SIG-M5 (cell line): ENCODE measurements around the gene SUPT5H.
"Not testable (repeated sequence)": the region's sequence is repeated elsewhere in the genome, so short reads cannot be mapped to it uniquely, and the experiment has no call there.

ENCODE experiments used
- DNase-seq: peaks from one replicate; lab custom pipeline; 2025; lab: John Stamatoyannopoulos, UW

Gene SUPT5H

DNA sequence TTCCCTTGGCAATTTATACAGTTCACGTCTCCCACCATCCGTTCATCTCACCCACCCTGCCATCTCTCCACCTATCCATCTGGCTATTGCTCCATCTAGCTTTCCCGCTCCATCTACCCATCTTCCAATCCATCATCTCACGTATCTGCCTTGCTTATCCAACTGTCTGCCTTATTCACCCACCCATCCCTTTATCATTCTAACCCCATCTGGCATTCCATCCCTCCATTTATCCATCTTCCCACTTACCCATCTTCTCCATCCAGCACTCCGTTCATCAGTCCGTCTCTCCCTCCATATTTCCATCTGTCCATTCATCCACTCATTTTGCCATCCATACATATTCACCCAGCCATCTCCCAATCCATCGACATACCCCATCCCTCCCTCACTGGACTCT, 19.6 kb upstream of the SUPT5H start:
- DNase-seq = no peak

DNA sequence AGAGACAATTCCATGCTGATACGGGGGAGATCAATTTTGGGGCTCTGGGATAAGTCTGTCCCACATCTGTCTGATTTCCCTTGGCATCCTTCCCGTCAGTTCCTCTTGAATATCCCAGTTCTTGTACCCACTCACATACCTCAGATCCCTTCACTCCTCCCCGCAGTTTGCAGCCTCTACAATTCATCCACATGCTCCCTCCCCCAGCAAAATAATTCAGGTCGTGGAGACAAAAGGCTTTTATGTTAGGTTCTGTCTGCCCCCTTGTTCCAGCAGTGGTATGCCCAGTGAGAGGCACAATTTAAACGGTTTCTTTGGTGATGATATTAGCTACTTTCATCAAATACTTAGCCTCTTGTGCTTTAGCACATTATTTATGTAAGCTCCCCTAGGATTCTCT, 19.2 kb upstream of the SUPT5H start:
- no peak for DNase-seq

DNA sequence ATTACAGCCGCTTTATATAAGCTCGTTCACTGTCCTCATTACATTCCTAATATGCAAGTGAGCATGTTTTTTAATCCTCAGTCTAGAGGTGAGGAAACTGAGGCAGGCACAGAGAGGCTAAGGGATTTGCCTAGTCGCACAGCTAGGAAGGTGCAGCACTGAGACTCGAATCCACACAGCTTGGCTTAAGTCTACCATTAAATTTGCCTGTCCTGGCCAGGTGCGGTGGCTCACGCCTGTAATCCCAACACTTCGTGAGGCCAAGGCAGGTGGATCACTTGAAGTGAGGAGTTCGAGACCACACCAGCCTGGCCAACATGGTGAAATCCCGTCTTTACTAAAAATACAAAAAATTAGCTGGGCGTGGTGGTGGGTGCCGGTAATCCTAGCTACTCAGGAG, 17.7 kb upstream of the SUPT5H start:
- DNase-seq = no peak

DNA sequence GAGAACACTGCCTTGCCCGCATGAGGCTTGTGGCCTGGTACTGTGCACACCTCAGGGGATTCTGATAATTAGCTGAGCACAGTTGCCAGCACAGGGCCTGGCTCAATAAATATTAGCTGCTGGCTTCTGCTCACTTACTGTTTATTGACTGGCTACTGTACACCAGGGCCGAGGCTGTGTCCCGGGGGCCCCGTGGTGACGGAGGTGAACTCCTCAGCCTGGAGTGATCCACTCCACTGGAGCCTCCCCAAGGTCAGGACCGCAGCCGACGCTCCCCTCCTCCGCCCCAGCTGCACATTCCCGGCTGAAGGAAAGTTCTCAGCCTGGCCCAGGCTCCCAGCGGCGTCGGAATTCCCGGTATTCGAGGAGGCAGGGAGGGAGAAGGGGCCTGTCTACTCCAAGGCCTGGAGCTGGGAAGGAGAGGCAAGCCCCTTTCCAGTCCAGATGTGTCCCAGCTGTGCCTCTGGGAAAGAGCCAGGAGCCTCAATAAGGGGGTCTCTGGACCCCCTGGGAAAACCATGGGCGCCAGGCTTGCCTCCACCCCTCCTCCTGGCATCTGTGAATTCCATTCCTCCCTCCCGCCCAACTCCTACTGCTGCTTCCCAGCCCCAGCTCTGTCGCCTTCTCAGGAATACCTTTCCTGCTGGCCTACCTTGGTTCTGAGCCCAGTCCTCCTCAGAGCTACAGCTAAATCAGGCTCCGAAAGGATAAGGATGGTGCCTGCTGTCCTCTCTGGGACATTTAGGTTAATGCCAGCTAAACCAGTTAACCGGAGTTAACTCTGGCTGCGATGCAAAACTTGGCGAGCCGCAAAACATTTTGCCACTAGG, 16.9 kb upstream of the SUPT5H start:
- no peak for DNase-seq

DNA sequence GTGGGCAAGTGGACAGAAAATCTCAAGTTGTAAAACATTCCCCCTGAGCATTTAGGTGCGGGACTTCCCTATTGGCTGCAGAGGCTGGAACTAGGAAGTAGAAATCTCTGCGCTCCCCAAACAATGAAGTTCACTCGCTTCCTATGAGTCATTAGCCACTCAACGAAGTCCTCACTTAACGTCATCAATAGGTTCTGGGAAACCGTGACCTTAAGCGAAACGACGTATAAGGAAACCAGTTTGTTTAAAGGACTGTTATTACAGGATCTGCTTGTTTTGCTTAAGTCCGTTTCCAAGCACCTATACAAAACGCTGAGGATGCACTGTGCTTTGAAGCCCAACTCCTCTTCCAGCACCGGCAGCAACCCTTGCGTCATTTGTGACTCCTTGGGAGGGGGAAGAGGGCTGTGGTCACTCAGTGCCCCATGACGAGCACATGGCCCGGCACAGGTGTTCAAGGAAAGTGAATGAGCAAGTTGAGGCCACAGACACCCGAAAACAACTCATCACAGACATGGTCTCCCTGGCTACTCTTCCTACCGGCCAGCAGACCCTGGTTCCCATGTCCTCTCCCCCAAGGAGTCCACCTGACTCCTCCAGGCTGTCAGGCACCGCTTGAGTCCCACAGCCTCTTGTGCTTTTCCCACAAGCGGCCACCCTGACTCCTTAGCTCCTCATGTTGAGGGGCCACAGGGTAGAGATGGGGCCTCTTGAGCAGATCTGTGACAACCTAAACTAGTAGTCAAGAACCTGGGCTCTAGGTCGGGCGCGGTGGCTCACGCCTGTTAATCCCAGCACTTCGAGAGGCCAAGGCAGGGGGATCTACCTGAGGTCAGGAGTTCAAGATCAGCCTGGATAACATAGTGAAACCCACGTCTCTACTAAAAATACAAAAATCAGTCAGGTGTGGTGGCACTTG, 14.4 kb upstream of the SUPT5H start:
- DNase-seq = peak; percentile 88

DNA sequence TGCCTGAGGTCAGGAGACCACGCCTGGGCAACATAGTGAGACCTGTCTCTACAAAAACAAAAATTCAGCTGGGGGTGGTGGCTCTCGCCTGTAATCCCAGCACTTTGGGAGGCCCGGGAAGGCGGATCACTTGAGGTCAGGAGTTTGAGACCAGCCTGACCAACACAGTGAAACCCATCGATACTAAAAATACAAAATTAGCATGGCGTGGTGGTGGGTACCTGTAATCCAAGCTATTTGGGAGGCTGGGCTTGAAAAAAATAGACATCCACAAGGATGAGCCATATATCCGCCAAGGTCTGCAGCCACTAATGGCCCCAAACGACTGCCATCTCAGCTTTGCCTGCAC, 12.7 kb upstream of the SUPT5H start:
- no peak for DNase-seq

DNA sequence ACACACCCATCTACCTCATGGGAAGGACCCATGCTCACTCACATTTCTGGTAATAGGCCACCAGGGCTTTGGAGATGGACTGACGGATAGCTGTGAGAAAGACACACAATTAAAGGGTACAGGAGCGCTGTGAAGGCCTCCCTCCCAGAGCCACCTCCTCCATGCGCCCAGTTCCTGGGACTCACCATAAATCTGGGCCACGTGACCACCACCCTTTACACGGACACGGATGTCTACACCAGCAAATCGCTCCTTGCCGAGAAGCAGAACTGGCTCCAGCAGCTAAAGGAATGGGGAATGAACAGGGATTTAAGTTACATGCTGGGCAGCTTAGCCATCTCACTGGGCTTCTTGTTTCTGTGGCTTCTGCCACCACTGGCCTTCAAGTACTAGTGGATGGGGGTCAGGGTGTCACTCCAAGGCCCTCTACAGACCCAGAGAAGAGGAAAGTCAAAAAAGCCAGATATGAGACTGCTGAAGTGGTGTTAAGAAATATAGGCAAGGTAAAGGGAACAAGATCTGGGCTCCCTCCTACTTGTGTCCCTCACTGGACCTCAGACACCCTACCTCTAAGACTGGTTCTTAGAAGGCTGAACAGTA, 11.8 kb upstream of the SUPT5H start:
- no peak for DNase-seq

DNA sequence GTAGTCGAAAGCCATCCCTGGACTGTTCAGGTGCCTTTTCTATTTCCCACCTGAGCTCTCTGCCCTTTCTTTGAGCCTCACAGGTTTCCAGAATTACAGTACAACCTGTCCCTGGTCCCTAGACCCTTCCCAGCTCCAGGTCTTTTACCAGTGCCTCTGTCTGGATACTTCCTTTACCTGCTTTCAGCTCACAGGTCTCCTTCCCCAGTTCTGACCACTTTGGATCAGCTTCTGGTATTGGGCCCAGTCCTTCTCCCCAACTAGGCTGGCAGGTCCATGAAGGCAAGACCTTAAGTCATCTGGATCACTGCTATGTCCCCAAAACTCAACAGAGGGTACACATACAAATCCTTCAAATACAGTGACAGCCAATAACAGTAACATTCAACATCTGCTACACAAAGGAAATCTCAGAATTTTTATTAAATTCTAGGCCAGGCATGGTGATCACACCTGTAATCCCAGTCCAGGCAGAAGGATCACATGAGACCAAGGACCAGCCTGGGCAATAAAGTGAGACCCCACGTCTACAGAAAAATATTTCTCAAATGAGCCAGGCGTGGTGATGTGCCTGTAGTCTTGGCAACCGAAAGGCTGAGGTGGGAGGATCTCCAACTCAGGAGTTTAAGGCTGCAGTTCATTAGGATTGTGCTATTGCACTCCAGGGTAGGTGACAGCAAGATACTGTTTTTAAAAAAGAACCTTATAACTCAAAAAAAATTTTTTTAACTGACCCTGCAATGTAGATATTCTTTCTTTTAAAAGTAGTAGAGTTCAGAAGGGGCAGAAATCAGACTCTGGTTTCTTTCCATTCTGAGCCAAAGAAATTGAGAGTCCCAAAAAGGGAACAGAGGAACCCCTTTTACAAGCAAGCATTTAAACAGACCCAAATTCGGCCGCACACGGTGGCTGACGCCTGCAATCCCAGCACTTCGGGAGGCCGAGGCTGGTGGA, 11.0 kb upstream of the SUPT5H start:
- DNase-seq = no peak

DNA sequence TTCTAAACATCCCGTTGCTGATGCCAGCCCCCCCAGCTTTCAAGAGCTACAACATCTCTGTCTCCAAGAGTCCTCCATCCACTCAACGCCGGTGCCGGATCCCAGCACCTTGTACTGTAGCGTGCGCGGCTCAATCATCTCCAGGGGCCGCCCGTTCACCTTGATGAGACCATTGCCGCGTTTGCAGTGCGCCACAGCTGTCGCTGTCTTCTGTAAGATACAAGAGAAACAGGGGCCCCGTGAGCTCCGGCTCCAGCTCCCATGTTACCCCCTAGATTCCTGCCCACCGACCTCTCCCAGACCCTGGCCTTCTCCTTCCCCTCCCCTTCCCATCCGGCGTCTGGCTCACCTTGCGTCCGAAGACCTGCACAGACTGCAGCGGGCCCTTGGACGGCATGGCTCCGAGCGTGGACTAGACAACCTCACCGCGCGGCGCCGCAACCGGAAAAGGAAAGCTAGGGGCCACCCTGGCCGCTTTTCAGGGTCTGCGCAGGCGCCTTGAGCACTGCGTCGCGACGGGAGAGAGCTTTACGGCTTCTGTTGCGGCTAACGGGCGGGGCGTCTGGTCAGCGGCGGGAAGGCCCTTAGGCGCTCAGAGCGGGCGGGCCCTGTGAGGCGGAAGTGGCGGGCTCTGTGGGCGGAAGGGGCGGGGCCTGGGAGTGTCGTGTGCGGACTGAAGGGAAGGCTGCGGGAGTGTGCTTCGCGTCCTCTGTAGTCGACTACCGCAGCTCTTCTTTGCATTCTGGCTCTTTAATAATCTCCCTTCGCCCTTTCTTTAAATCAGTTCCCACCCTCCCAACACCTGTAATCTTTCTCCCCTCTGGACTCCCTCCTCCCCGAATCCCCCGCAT, 9.7 kb upstream of the SUPT5H start, which contains the start of gene RPS16:
TSS of gene RPS16 (minus strand) at position 451 of the 851 bp plus-strand sequence. CDS start at position 397, 54 bp downstream.
- peak; percentile 73 for DNase-seq

DNA sequence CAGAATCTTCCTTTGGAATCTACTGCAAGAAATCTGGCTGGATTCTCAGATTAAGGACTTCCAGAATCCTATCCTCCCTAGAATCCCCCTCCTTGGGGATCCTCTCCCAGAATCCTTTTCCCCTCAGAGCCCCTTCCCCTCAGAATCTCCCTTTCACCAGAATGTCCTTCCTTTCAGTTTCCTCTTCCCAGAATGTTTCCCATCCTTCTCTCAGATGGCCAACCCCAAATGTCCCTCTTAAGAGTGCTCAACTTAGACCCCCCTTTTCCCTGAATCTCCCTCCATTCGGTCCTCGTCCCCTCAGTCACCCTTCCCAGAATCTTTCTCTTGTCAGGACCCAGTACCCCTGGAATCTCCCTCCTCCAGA, 9.0 kb upstream of the SUPT5H start:
- no peak for DNase-seq

DNA sequence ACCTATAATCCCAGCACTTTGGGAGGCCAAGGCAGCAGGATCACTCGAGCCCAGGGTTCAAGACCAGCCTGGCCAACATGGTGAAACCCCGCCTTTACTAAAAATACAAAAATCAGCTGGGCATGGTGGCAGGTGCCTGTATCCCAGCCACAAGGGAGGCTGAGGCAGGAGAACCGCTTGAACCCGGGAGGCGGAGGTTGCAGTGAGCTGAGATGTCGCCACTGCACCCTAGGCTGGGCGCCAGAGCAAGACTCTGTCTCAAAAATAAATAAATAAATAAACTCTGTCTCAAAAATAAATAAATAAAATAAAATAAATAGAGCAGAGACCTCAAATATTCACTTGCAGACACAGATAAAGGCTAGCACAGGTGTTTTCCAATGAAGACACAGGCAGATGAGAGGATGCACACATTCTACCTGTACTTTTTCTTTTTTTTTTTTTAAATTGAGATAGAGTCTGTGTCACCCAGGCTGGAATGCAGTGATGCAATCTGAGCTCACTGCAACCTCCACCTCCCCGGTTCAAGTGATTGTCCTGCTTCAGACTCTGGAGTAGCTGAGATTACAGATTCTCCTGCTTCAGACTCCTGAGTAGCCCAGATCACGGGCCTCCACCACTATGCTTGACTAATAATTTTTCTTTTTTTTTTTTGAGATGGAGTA, 7.0 kb upstream of the SUPT5H start:
- DNase-seq = no peak

DNA sequence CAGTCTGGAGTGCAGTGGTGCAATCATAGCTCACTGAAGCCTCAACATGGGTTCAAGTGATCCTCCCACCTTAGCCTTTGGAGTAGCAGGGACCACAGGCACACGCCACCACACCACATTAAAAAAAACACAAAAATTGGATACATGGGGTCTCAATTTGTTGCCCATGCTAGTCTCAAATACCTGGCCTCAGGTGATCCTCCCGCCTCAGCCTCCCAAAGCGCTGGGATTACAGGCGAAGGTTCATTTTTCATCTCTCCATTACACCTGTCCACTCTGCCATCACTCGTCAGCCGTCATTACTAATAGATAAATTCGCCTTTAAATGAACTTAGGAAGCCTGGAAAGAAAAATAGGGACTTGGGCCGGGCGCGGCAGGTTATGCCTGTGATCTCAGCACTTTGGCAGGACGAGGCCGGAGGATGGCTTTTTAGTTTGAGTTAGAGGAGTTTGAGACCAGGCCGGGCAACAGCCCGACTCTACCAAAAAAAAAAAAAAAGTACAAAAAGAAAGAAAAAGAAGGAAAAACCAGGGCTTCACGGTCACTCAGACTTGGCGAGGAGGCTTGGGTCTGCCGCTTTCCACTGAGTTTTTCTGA, 685 bp upstream of the SUPT5H start:
- no peak for DNase-seq

DNA sequence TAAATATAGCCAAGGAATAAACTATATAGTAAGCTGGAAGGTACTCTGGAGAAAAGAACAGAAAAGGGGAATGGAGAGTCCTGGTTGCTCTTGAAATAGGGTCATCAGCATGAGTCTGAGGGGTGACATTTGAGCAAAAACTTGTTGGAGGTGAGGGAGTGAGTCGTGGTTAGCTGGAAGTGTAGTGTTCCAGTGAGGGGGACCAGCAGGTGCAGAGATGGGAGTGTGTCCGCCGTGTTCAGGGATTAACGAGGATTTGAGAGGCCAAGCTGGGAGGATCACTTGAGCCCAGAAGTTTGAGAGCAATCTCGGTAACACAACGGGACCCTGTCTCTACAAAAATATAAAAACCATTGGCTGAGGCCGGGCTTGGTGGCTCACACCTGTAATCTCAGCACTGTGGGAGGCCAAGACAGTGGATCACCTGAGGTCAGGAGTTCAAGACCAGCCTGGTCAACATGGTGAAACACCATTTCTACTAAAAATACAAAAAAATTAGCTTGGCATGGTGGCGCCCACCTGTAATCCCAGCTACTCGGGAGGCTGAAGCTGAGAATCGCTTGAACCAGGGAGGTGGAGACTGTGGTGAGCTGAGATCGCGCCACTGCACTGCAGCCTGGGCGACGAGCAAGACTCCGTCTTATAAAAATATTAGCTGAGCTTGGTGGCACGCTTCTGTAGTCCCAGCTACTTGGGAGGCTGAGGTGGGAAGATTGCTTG, 1.1 kb downstream of the SUPT5H start:
- no peak for DNase-seq

DNA sequence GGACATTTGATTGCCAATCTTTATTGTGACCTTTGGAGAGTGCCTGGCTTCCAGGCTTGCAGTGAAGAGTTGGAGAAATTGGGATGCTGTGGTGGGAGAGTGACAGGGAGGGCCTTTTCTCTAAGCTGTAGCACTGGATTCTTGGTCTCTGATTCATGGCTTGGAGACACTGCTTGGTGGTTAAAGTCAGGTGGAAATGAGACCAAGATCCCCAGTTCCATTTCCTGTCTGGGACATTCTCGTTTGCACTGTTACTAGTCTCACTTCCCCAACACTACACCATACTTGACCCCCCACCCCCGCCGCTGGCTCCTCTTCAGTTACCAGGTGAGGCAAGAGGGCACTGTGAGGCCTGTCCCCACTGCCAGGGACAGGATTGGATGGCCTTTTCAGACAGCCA, 2.9 kb downstream of the SUPT5H start:
- no peak for DNase-seq

DNA sequence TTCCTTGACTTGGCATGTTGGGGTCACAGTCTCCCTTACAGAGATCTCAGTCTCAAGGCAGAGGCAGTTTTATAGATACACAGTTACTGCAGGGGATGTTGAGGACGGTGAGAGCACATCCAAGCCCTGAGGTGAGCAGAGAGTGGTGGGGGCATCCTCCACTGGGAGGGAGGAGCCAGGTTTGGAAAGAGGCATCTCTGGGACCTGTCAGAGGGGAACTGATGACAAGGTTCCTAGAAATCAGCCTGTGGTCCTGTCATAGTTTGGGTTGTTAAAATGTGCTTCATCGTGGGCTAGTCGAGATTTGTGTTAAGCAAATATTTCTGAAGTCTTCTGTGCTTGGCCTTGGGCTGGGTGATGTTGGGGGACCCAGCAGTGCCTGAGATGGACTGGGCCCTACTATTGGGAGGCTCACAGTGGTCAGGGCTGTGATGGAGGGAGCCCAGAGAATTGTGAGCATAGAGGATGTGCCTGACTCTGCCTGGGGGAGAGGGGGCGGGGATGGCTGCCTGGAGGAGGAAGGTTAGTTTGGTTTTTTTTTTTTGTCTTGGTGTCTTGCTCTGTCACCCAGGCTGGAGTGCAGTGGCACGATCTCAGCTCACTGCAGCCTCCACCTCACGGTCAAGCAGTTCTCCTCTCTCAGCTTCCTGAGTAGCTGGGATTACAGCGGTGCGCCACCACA, 3.9 kb downstream of the SUPT5H start:
- DNase-seq = no peak

DNA sequence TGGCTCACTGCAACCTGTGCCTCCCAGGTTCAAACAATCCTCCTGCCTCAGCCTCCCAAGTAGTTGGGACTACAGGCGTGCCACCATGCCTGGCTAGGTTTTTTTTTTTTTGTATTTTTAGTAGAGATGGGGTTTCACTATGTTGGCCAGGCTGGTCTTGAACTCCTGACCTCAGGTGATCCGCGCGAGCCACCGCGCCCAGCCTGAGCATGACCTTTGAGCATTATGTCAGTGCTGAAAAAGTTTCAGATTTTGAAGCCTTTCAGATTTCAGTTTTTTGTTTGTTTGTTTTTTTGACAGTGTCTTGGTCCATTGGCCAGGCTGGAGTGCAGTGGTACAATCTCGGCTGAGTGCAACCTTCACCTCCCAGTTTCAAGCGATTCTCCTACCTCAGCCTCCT, 5.9 kb downstream of the SUPT5H start:
- not testable (repeated sequence) for DNase-seq

DNA sequence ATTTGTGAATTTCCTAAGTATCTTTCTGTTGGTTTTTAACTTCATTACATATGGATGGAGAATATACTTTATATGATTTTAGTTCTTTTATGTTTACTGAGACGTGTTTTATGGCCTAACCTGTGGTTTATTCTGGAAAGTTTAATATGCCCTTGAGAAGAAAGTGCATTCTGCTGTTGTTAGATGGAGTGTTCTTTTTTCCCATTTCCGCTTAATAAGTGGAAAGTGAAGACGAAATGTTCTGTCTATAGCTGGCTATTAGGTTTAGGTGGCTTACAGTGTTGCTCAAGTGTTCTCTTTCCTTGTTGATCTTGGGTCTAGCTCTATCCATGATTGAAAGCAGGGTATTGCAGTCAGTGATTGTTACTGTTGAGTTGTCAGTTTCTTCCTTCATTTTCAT, 18.0 kb downstream of the SUPT5H start:
- no peak for DNase-seq

DNA sequence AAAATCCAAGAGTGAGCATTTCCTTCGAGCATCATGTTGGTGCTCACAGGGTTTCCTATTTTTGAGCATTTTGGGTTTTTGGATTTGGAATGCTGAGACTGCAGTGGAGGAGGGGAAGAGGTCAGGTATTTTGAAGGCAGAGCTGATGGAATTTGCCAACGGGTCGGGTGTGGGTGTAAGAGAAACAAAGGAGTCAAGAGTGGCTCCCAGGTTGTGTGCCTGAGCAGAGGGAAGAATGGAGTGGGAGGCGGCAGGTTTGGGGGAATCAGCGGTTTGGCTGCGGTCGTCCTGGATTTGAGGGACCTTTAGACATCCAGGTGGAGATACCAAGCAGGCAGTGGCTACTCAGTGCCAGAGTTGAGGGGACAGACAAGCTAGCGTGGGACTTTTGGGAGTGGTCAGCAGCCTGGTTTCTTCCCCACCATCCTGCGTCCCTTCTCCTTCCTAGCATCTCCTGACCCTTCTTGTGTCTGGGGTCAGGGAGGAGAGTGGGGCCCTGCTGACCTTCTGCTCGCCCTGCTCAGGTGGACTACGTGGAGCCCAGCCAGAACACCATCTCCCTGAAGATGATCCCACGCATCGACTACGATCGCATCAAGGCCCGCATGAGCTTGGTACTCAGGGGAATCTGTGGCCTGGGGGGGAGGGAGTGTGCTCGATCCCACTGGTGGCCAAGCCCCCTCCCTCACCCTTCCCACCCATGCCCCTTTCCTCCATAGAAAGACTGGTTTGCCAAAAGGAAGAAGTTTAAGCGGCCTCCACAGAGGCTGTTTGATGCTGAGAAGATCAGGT, 20.8 kb downstream of the SUPT5H start:
- DNase-seq = no peak
